Mesothelial cell of epicardium (in vitro differentiated cells): ENCODE data around the gene PLOD3. TPM values are rescaled to one million over a fixed set of nuclear protein-coding genes. Genes with fewer than 3 reads are reported as not detected.

ENCODE experiments used
- DNase-seq, 2 experiments: peaks; one replicate each; pipeline ENCODE4 v3.0.0; 2021; ENCODE audit warnings: low spot score in 2 of 2; ENCODE audit not compliant: unreplicated experiment in 2 of 2
- H3K27ac Mint-ChIP-seq: 2 replicates; pipeline ENCODE4 v1.8.0; 2021; ENCODE audit warnings: mixed read lengths
- H3K27me3 Mint-ChIP-seq: 2 replicates; pipeline ENCODE4 v1.8.0; 2021; ENCODE audit warnings: low read depth, mixed read lengths
- H3K36me3 Mint-ChIP-seq: 2 replicates; pipeline ENCODE4 v1.8.0; 2021; ENCODE audit warnings: mixed read lengths
- H3K4me1 Mint-ChIP-seq: 2 replicates; pipeline ENCODE4 v1.8.0; 2021; ENCODE audit warnings: mixed read lengths
- H3K4me3 Mint-ChIP-seq: 2 replicates; pipeline ENCODE4 v1.8.0; 2021; ENCODE audit warnings: mild to moderate bottlenecking, moderate library complexity, mixed read lengths
- H3K9me3 Mint-ChIP-seq: 2 replicates; pipeline ENCODE4 v1.8.0; 2021; ENCODE audit warnings: mixed read lengths
- CTCF ChIP-seq: fragments of 200-600 bp; sonication (generic); IDR thresholded peaks from one replicate; pipeline ENCODE4 v1.5.0; 2021; ENCODE audit warnings: antibody characterized with exemption; ENCODE audit not compliant: unreplicated experiment
- total RNA-seq: library from RNA; stranded (reverse); gene quantifications from 3 replicates; pipeline ENCODE4 v1.2.1, GENCODE V29; 2021

PLOD3 gene
- total RNA-seq, 1 donor from 2014 or later, result 66.9 TPM

GRCh38 chr7:101243646-101244374 is 26.4 kb upstream of the PLOD3 start:
- Mint-ChIP-seq H3K36me3 (peaks cover 8% of the 10 kb centered on the region), H3K4me1 (peaks cover 26% of the 10 kb centered on the region), H3K9me3 (no peaks in the 10 kb centered on the region), H3K4me3 (peak overlapping the region; percentile 98), H3K27me3 (no peaks in the 10 kb centered on the region), H3K27ac (peak overlapping the region; percentile 98)
- peak in 1 of 2 experiments; percentile 64 for DNase-seq
- no peak for TF ChIP-seq CTCF

GRCh38 chr7:101241443-101242349 is 24.3 kb upstream of the PLOD3 start:
- DNase-seq, result no peak
- Mint-ChIP-seq H3K4me3 (no peak overlapping the region), H3K27ac (peak overlapping the region; percentile 43), H3K4me1 (peaks cover 36% of the 10 kb centered on the region), H3K9me3 (no peaks in the 10 kb centered on the region), H3K27me3 (no peaks in the 10 kb centered on the region), H3K36me3 (peaks cover 4% of the 10 kb centered on the region)
- no peak for TF ChIP-seq CTCF

GRCh38 chr7:101241015-101241363 is 23.6 kb upstream of the PLOD3 start:
- DNase-seq, result no peak
- Mint-ChIP-seq H3K27ac (peak overlapping the region; percentile 98), H3K9me3 (no peaks in the 10 kb centered on the region), H3K27me3 (no peaks in the 10 kb centered on the region), H3K36me3 (peaks cover 4% of the 10 kb centered on the region), H3K4me1 (peaks cover 36% of the 10 kb centered on the region), H3K4me3 (no peak overlapping the region)
- TF ChIP-seq CTCF, result no peak

- Mint-ChIP-seq H3K27ac (peak overlapping the region; percentile 98), H3K9me3 (no peaks in the 10 kb centered on the region), H3K36me3 (peaks cover 4% of the 10 kb centered on the region), H3K27me3 (no peaks in the 10 kb centered on the region), H3K4me1 (peaks cover 30% of the 10 kb centered on the region), H3K4me3 (no peak overlapping the region)
- no peak for TF ChIP-seq CTCF
- DNase-seq, result no peak
Measured at GRCh38 chr7:101240226-101241014, 23.0 kb upstream of the PLOD3 start.

- TF ChIP-seq CTCF, result no peak
- no peaks in the 10 kb centered on the region for H3K27me3 Mint-ChIP-seq
- no peak for DNase-seq
- H3K36me3 Mint-ChIP-seq, result peaks cover 2% of the 10 kb centered on the region
- H3K4me3 Mint-ChIP-seq, result no peak overlapping the region
- H3K27ac Mint-ChIP-seq, result peak overlapping the region; percentile 98
- peaks cover 27% of the 10 kb centered on the region for H3K4me1 Mint-ChIP-seq
- no peaks in the 10 kb centered on the region for H3K9me3 Mint-ChIP-seq
Measured at GRCh38 chr7:101239951-101240220, 22.5 kb upstream of the PLOD3 start.
